ENCODE data around the gene ZMYM5. TPM values are rescaled to one million over a fixed set of nuclear protein-coding genes. Genes with fewer than 3 reads are reported as not detected.
"Not testable (repeated sequence)": the region's sequence is repeated elsewhere in the genome, so short reads cannot be mapped to it uniquely, and the experiment has no call there.

ZMYM5 gene
- total and polyA plus RNA-seq, 9 of the 15 experiments (the other 6 are each of a cell fraction or from before 2014, with no cell fraction given), result 5.4 to 11.9 (median 7.8) TPM

GRCh38 chr13:19782727-19783682 lies 80.4 kb downstream of the ZMYM5 start, which contains the start of gene PSPC1 (continued):
- TF ChIP-seq ZBTB40 (IDR thresholded peaks at IDR 0.05), result 0 out of 2 replicates have a peak, but pooled peaks have one; percentile 22
- TF ChIP-seq ZBTB40 (CRISPR knock-in tag; IDR thresholded peaks at IDR 0.05); MYC (CRISPR knock-in tag; IDR thresholded peaks at IDR 0.05; ENCODE audit: borderline replicate concordance, low read depth): not testable (repeated sequence)
- peak; percentile 88; the same call in 1 of the 2 replicates for TF ChIP-seq MBD1 (CRISPR knock-in tag; IDR thresholded peaks at IDR 0.05)
- TF ChIP-seq EP400 (IDR thresholded peaks at IDR 0.05), result peak; percentile 72
- peak; percentile 84 for TF ChIP-seq POLR2A (conservative IDR thresholded peaks at IDR 0.05)
- 0 out of 2 replicates have a peak, but pooled peaks have one; percentile 71 for TF ChIP-seq ZBTB43 (CRISPR knock-in tag; IDR thresholded peaks at IDR 0.05)
- TF ChIP-seq MYC (IDR thresholded peaks at IDR 0.05; ENCODE audit: low read depth, low read length), result 0 out of 2 replicates have a peak, but pooled peaks have one; percentile 62
- peak; percentile 92 for TF ChIP-seq POLR2G (IDR thresholded peaks at IDR 0.05; ENCODE audit: low read depth, low read length)
- peak; percentile 75 for TF ChIP-seq GATA2 (CRISPR knock-in tag; IDR thresholded peaks at IDR 0.05)
- TF ChIP-seq CHAMP1 (IDR thresholded peaks at IDR 0.05), result peak; percentile 83
